NCI-H1092 treated with DMSO at 0.1 percent for 48 hours (cell line): ENCODE data around the gene DUSP16.
A peak's percentile ranks its signal among the peaks of the same experiment; 100 is the strongest.

Experiments used
- DNase-seq: peaks from one replicate; lab custom pipeline; 2025; lab: John Stamatoyannopoulos, UW

DUSP16 gene

DNA sequence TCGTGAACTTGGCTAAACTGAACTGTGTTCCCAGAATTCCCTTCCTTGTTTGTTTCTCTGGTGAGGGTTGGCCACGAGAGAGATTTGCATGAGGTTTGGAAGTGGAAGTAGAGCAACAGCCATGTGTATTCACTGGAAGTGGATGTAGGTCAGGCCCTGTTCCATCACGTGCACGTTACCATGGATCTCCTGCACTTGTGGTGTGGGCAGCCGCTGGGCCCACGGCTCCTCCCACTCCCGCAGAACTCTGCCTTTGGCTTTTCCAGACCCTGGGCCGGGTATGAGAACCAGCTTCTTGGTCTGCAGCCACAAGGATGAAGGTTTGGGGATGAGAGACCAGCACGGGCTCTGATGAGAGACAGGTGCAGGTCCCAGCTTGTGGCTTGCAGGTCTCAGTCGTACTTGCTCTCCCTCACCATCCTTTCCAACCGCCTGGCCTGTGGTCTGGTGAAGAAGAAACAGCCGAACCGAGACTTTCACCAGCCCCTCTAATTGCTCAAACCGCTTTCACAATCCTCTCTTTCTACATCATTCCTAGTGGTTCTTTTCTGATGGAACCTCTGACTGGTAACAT is 94.9 kb downstream of the DUSP16 start:
- no peak for DNase-seq

DNA sequence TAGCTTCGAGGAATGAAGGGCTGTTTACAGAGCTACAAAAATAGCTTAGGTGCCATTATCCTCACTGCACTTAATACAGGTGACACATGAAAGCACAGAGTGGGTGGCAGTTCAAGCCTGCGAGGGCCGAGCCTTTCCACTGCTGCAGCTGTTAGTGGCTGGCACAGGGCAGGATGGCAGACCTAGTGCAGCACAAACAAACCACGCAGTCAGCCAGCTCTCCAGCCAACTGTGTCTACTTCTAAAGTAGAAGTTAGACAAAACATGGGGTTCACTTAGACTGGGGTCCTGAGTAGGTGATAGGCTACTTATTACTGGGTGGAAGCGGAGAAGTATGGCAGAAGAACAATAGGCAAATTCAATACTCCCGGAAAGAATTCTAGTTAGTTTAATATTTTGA is 95.4 kb downstream of the DUSP16 start:
- DNase-seq, result no peak

DNA sequence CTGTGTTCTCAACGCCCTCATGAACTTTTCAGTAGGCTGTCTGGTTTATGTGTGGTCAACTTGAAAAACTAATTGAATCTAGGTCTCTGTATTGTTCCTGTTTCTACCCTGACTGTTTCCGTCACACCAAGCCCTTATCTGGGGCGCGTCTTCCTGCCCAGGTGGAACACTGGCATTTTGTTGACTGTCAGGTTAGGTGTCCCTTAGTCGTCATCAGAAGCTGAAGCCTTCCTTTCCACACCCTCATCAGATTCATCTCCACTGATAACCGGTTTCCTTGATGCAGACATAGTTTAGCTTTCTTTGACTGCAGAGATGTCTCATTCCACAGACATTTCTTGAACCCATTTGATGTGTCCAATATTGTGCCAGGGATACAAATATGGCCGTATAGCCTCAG is 96.5 kb downstream of the DUSP16 start:
- DNase-seq, result no peak

GRCh38 chr12:12465522-12465921 is 97.1 kb downstream of the DUSP16 start:
- DNase-seq, result no peak

DNA sequence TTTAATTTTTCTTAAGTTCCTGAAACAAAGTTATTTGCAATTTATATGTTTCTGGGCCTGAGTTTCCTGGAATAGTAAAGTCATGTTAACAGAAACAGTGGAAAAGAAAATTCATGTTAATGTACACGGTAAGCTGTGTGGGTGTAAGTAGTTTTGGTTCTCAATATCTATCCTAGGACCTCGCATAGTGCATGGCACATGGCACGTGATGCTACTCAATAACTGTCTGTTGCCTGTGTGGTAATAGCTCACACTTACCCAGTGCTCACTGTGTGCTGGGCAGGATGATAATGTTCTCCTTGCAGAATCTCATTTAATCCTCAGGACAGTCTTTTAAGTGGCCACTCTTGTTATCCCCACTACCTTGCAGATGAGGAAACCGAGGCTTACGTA is 100.7 kb downstream of the DUSP16 start:
- no peak for DNase-seq

- DNase-seq, result no peak
Measured at GRCh38 chr12:12460935-12461922, 101.4 kb downstream of the DUSP16 start.

DNA sequence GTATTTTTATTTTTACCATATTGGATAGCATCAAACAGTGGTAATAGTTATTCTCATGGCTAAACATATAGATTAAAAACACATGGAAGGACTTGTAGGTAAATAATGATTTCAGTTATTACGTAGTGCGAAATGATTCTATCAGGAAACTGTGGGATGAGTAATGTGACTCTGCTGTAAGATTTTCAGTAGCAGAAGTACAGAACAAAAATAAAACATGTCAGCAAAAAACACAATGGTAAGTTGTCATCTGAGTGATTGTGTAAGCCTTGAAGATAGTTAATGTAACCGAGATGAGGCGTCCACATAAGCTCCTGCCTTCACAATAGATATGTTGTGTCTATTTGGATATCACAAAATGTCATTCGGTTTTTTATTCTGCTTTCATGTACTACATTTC is 106.0 kb downstream of the DUSP16 start:
- DNase-seq, result no peak

GRCh38 chr12:12454315-12454714 is 108.3 kb downstream of the DUSP16 start:
- no peak for DNase-seq

DNA sequence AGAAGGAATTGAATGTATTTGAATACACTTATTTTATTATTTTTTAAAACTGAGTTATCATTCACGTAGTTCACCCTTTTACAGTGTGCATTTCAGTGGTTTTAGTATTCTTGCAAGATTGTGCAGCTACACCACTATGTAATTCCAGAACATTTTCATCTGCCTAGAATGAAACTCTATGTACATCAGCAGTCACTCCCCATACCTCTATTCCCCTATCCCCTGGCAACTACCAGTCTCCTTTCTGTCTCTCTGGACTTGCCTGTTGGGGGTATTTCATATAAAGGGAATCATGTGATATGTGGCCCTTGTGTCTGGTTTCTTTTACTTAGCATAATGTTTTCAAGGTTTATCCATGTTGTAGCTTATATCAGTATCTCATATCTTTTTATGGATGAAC is 109.0 kb downstream of the DUSP16 start:
- no peak for DNase-seq

GRCh38 chr12:12452326-12452902 is 110.2 kb downstream of the DUSP16 start:
- DNase-seq, result no peak

- no peak for DNase-seq
Measured at GRCh38 chr12:12451098-12451497, 111.6 kb downstream of the DUSP16 start.

DNA sequence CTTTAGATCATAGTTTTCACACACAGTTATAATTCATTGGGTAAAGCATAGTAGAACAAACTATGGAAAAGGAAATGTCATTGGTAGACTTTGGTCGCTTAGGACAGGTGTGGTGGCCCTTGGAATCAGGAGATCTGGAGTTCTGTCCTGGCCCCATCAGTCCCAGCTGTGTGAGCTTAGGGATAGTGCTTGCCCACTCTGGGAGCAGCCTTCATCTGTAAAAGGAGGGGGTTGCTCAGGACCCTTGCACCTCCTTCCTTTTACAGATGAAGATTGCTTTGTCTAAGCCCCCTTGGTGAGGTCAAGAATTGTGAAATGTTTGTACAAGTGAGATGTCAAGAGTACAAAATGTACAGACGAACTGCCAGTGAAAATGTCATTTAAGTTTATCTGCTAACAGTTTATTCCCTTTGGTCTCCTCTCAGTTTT is 112.6 kb downstream of the DUSP16 start:
- no peak for DNase-seq

DNA sequence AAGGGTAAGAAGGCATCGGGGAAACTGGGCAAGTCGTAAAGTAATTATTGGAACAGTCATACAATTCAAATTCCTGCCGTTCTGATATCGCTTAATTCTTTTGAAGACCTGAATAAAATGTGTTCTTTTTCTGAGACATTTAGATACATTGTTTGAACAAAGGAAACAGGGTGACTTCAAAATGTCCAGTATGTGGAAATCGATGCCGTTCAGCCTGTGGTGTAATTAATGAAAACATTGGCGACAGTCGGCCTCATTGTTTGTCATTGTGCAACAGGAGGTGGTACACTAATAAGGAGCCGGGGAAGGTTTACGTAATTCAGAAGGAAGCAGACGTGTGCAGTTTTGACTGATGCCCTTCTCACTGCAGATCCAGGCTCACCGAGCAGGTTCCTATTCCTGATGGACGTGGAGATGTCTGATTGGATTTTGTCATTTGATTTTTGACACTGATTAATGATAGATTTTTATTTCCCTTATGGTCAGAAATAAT is 113.1 kb downstream of the DUSP16 start:
- DNase-seq, result no peak

DNA sequence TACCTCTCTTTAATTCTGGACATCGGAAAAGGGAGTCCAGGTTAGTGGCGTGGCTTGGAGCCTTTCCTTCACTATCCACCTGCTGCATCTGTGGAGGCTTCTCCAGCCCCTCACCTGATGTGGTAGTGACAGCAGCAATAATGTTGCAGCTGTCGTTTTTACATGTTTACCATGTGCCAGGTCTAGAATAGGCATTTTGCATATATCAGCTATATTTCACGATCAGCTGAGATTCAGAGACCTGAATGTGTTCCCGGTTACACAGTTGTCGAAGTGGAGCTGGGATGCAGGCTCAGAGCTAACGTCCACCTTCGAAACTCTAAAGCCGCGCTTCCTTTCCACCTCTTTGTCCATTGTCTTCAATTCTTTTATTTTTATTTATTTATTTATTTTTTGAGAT is 114.8 kb downstream of the DUSP16 start:
- no peak for DNase-seq

GRCh38 chr12:12447236-12447635 is 115.4 kb downstream of the DUSP16 start:
- DNase-seq, result no peak

GRCh38 chr12:12446786-12447185 is 115.9 kb downstream of the DUSP16 start:
- DNase-seq, result no peak

- no peak for DNase-seq
Measured at GRCh38 chr12:12445882-12446181, 116.8 kb downstream of the DUSP16 start.

DNA sequence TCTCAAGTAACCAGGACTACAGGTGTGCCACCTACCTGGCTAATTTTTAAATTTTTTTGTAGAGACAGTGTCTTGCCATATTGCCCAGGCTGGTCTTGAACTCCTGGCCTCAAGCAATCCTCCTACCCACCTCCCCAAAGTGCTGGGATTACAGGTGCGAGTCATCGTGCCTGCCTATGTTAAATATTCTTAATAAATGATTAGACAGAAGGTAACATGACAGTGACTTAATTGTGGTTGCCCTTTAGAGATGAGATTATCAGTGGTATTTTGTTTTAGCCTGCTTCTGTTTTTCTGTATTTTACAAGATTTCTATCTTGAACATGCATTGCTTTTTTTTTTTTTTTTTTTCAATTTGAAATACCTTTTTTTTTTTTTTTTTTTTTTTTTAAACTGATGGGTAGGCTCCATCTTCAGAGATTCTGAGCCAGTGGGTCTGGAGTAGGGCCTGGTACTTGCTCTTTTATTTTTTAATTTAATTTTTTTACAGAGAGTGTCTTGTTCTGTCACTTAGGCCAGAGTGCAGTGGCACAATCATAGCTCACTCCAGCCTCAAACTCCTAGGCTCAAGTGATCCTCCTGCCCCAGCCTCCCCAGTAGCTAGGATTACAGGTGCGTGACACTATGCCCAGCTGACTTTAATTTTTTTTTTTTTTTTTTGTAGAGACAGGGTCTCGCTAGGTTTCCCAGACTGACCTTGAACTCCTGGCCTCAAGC is 117.3 kb downstream of the DUSP16 start:
- no peak for DNase-seq

DNA sequence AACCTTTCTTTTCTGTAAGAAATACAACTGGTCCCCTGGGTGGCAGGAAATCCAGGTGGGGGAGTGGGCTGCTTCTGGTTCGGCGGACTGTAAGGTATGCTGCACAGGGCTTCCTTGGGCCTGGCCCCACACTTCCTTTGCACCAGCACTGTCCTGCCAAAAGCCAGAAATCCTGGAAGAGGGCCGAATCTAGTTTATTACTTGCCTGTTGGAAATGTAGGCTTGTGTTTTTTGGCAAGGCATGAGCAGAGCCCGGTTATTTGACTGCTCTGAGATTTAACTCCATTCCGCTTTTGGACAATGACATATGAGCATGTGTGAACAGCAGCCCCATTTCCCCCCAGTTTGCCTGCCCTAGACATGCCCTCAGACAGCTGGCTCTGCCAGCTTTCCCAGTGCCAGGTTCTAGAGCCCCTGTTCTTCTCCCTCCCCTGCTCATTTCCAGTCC is 119.2 kb downstream of the DUSP16 start:
- no peak for DNase-seq

GRCh38 chr12:12442548-12443071 is 120.1 kb downstream of the DUSP16 start:
- no peak for DNase-seq

GRCh38 chr12:12441843-12442461 is 120.7 kb downstream of the DUSP16 start:
- DNase-seq, result no peak

DNA sequence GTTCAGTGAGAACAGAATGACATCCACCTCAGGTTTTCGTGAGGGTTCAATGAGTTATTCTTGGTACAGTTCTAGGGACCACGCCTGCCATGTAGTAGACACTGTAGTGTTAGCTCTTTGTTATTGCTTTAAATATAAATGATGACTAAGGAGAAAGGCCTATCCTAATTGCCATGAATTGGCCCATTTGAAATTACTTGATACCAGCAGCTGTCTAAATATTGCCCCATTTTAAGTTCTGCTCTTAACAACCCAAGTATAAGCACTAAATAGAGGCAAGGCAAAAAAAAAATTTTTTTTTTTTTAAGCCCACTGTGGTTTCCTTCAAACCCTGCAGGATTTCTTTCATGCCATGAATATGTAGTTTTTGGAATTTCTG is 121.2 kb downstream of the DUSP16 start:
- DNase-seq, result peak; percentile 97
